Heart right ventricle (tissue), 16 donors: ENCODE measurements around the gene MECR. TPM values are rescaled to one million over a fixed set of nuclear protein-coding genes. Genes with fewer than 3 reads are reported as not detected.
A peak's percentile ranks its signal among the peaks of the same experiment; 100 is the strongest.

Experiments
- ATAC-seq, 8 donors: fragments of 200-7000 bp; cut with Tn5 transposase; one replicate each; pipeline ENCODE4 v1.9.1; 2020; ENCODE audit warnings: mild to moderate bottlenecking in 8 of 8, moderate library complexity in 8 of 8, moderate number of reproducible peaks in 1 of 8
- DNase-seq, 2 donors: peaks; one replicate each; pipeline ENCODE4 v3.0.0-alpha.2; 2020
- H3K27ac ChIP-seq, 10 donors: fragments of 200-600 bp; sonication (generic) in 2 of 10; one replicate each; pipeline versions ENCODE4 v1.5.0 to v1.8.0; 2020 to 2022; ENCODE audit warnings: mild to moderate bottlenecking in 3 of 10
- H3K27me3 ChIP-seq, 7 donors: fragments of 200-600 bp; one replicate each; pipeline ENCODE4 v1.8.0; 2021 to 2022; ENCODE audit warnings: mild to moderate bottlenecking in 2 of 7
- H3K36me3 ChIP-seq, 9 donors: fragments of 200-600 bp; sonication (generic) in 1 of 9; one replicate each; pipeline versions ENCODE4 v1.5.0 to v1.8.0; 2020 to 2022; ENCODE audit warnings: mild to moderate bottlenecking in 2 of 9
- H3K4me1 ChIP-seq, 9 donors: fragments of 200-600 bp; sonication (generic) in 1 of 9; one replicate each; pipeline versions ENCODE4 v1.5.0 to v1.8.0; 2020 to 2022; ENCODE audit warnings: mild to moderate bottlenecking in 4 of 9
- H3K4me3 ChIP-seq, 10 donors: fragments of 200-600 bp; sonication (generic) in 2 of 10; one replicate each; pipeline versions ENCODE4 v1.5.0 to v1.8.0; 2020 to 2022; ENCODE audit warnings: mild to moderate bottlenecking in 7 of 10, moderate library complexity in 2 of 10
- H3K9me3 ChIP-seq, 11 donors: fragments of 200-600 bp in 10 of 11; sonication (generic) in 2 of 11; one replicate each; pipeline versions ENCODE4 v1.5.0 to v1.8.0; 2013 to 2022; ENCODE audit warnings: mild to moderate bottlenecking in 2 of 11, control low read depth in 1 of 11, moderate library complexity in 1 of 11
- WGBS, 2 donors: extraction: QIAGEN DNeasy Blood & Tissue Kit; methylation state at CpG; one replicate each; pipeline ENCODE4 v1.1.7; 2013; ENCODE audit warnings: inconsistent platforms in 1 of 2; 5-methylcytosine and 5-hydroxymethylcytosine counted together
- intact Hi-C, 10 donors: fragments of 100-400 bp; cut with DNase I; formaldehyde crosslinking; loops; one replicate each; pipeline versions ENCODE4 v1.11.1 to v1.14.2; 2022
- polyA plus RNA-seq, 2 donors: library from polyadenylated mRNA; stranded (reverse); fragments of 200-250 nt; gene quantifications; one replicate each; pipeline ENCODE4 v1.2.3, GENCODE V29; 2013
- total RNA-seq, 10 donors: library from RNA; stranded (reverse); fragmentation: NEBNext Ultra II Directional in 3 of 10; extraction: Animal tissue kit (Norgen Biotek cat#: 25700) in 3 of 10; gene quantifications; one replicate each; pipeline versions ENCODE4 v1.2.1 to v1.2.4, GENCODE V29; 2021 to 2023
- TF ChIP-seq, protein P1 (sequence below), 9 donors: fragments of 200-600 bp; sonication (generic) in 2 of 9; IDR thresholded peaks; one replicate each; pipeline versions ENCODE4 v1.5.0 to v1.8.0; 2021 to 2022; ENCODE audit warnings: antibody characterized with exemption in 9 of 9, mild to moderate bottlenecking in 5 of 9, moderate library complexity in 1 of 9
- donor health status: Arrhythmogenic right ventricular cardiomyopathy.
- donor health status: ischemic (EF 13 %, LVEDD 7.1; RV severe dilation, severe dysfunction).
- donor health status: healthy with polysubstance abuse.
- donor health status: DM: no; HTN: yes; CAD: no.
- donor health status: DM: no; HTN: no; CAD: no.
- donor health status: ischemic (EF 25% LVEDD 6.9; RV normal size, moderate dysfunction).
- donor health status: ischemic (EF 25% LVEDD 5.7; RV mildly dilated, moderate dysfunction).
- donor health status: healthy.
- donor health status: DM: yes; HTN: yes; CAD: no.
- donor health status: Ischemic cardiomyopathy.
- donor health status: ischemic (EF 35%, LVEDD 5.7; RV mildly dilated, moderate dysfunction).
- donor health status: nonischemic (EF 11% LVEDD 7.7; RV severe dilation, severe dysfunction).
- donor health status: DM: yes; HTN: yes; CAD: no.
- donor health status: PGD.
- donor health status: ischemic (EF 29% LVEDD 5.4; RV normal size, mild dysfunction).
- donor health status: nonischemic (EF 23%, LVEDD 6.1; RV moderate dilation, normal function).

Gene MECR
- total and polyA plus RNA-seq, 12 donors: 27.8 to 45.6 (median 38.7) TPM

DNA sequence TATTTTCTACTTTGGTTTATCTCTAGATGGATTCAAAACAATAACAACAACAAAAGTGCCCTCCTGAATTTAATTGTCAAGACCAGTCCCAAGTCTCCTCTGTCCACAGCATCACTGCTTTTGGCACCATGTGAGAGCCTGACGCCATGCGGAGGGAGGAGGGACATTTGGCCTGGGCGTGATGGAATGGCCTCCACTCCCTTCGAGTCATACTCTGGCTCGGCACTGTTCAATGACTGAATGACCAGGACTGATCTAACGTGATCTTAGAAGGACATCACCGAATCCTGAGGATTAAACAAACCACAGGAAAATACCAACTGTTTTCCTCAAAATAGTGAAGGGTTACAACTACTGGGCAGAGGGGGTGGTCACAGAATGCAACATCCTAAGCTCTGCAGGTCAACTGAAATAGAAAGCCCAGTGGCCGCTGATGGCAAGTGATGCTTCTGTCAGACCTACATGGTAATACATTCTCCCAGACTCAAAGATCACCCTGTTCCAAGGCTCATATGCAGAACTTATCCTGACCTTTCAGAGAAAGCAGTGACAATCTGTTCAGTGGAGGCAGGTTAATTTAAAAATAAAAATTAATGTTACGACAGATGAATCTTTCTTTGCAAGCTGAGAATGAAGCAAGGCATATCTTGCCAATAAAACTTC lies 68.1 kb downstream of the MECR start:
- 63 to 67% methylated on average over 9 of the region's 9 CpGs for WGBS, 2 donors
- DNase-seq (peak in 1 of 2 donors; percentile 29), ATAC-seq (peak in 6 of 8 donors; percentile 50 to 76 (median 64))
- H3K4me1 ChIP-seq: peaks cover 6 to 69% (median 39%) of the 10 kb centered on the region in 9 donors
- peak overlapping the region in 1 of 10 donors; percentile 3 for H3K27ac ChIP-seq
- no peaks in the 10 kb centered on the region for H3K27me3 ChIP-seq
- intact Hi-C loops: no loop called here
- TF ChIP-seq, protein P1, sequence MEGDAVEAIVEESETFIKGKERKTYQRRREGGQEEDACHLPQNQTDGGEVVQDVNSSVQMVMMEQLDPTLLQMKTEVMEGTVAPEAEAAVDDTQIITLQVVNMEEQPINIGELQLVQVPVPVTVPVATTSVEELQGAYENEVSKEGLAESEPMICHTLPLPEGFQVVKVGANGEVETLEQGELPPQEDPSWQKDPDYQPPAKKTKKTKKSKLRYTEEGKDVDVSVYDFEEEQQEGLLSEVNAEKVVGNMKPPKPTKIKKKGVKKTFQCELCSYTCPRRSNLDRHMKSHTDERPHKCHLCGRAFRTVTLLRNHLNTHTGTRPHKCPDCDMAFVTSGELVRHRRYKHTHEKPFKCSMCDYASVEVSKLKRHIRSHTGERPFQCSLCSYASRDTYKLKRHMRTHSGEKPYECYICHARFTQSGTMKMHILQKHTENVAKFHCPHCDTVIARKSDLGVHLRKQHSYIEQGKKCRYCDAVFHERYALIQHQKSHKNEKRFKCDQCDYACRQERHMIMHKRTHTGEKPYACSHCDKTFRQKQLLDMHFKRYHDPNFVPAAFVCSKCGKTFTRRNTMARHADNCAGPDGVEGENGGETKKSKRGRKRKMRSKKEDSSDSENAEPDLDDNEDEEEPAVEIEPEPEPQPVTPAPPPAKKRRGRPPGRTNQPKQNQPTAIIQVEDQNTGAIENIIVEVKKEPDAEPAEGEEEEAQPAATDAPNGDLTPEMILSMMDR (IDR thresholded peaks at IDR 0.05): no peak
- peaks cover 0 to 98% (median 30%) of the 10 kb centered on the region in 9 donors for H3K36me3 ChIP-seq
- no peaks in the 10 kb centered on the region for H3K9me3 ChIP-seq
- H3K4me3 ChIP-seq: no peak overlapping the region

DNA sequence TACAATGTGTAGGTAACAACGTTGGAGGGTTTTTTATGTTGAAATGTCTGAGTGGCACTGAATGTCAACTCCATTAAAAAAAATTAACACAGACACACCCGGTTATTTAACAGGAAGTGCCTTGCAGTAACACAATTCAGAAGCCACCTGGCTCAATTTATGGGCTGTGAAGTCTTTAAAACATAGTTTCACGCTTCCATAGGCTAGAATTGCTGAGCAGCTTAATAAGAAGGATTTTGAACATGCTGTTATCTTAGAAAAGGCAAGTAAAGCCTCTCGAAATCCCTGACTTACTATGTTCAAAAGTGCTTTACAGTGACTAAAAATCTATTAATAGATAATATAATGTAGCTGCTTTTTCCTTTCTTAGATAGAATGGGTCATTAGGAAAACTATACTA lies 68.7 kb downstream of the MECR start:
- intact Hi-C loops: no loop called here
- peak overlapping the region in 1 of 10 donors; percentile 5 for H3K27ac ChIP-seq

DNA sequence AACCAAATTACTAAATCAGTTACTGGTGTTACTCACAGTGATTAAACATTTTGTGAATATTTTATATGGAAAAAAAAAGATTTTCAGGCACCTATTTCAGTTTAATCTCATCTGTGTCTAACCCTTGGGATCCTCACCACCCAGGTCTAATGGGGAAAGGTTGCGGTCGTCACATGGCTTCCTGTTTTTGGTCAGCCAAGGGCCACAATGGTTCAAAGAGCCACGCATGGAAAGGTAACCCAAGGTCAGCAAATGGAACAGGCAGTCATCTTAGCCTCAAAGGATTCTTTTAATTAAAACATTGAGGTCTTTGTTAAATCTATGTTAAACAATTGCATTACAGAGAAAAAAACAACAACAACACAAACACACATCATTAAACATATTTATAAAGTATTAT lies 71.0 kb downstream of the MECR start:
- no peak overlapping the region for H3K4me3 ChIP-seq
- no peaks in the 10 kb centered on the region for H3K9me3 ChIP-seq
- no peak overlapping the region for H3K27ac ChIP-seq
- DNase-seq: no peak
- WGBS, 2 donors: 60 to 65% methylated on average over 3 of the region's 3 CpGs
- TF ChIP-seq, protein P1 (IDR thresholded peaks at IDR 0.05): no peak
- H3K4me1 ChIP-seq: peaks cover 13 to 71% (median 55%) of the 10 kb centered on the region in 9 donors
- H3K27me3 ChIP-seq: no peaks in the 10 kb centered on the region
- no peak for ATAC-seq
- intact Hi-C loops: loop anchor here in 1 of 10 donors (5.0 kb wide), 1 partner anchor 1092 kb away; no protein-coding TSS in a partner anchor
- peaks cover 0 to 98% (median 35%) of the 10 kb centered on the region in 9 donors for H3K36me3 ChIP-seq

More for the DNA sequence above, 68.7 kb downstream of the MECR start:
- Histone ChIP-seq H3K27me3 (no peaks in the 10 kb centered on the region), H3K4me3 (no peak overlapping the region), H3K36me3 (peaks cover 0 to 98% (median 36%) of the 10 kb centered on the region in 9 donors), H3K9me3 (no peaks in the 10 kb centered on the region), H3K4me1 (peaks cover 6 to 70% (median 45%) of the 10 kb centered on the region in 9 donors)
- TF ChIP-seq, protein P1 (IDR thresholded peaks at IDR 0.05): no peak
- WGBS, 2 donors: 50 to 52% methylated on average over 4 of the region's 4 CpGs
- no peak for DNase-seq
- no peak for ATAC-seq

DNA sequence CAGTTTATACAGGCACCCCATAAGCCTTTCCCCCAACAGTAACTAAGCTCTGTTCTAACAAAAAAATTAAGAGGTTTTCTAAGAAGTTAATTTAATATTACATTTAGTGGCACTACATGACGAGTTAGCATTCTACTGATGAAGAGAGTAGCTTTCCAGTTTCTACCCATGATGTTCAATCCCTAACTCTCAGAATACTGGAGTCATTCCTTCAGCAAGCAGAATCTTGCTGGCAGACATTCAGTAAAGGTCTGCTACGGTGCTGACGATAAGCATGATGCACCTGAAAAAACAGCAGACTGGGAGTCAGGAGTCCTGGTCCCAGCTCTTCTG lies 73.5 kb downstream of the MECR start:
- WGBS, 2 donors: 40 to 63% methylated on average over 3 of the region's 3 CpGs
- Histone ChIP-seq H3K4me3 (no peak overlapping the region), H3K9me3 (no peaks in the 10 kb centered on the region), H3K27me3 (no peaks in the 10 kb centered on the region), H3K36me3 (peaks cover 0 to 99% (median 57%) of the 10 kb centered on the region in 9 donors), H3K4me1 (peaks cover 7 to 52% (median 44%) of the 10 kb centered on the region in 9 donors), H3K27ac (peak overlapping the region in 6 of 10 donors; percentile 37 to 74 (median 44))
- DNase-seq: no peak
- ATAC-seq: no peak
- TF ChIP-seq, protein P1 (IDR thresholded peaks at IDR 0.05): no peak
- intact Hi-C loops: loop anchor here in 1 of 10 donors (5.0 kb wide), 1 partner anchor 1090 kb away; no protein-coding TSS in a partner anchor
